Endodermal cell (in vitro differentiated cells): Measurements from ENCODE around the gene CHRDL2. TPM values are rescaled to one million over a fixed set of nuclear protein-coding genes. Genes with fewer than 3 reads are reported as not detected.

ENCODE experiments used
- DNase-seq: peaks from one replicate; pipeline ENCODE4 v3.0.0-alpha.2; 2017
- H3K27ac ChIP-seq: 2 replicates; pipeline ENCODE4 v1.5.1; 2013; ENCODE audit warnings: mild to moderate bottlenecking, low read depth, low read length, moderate library complexity
- H3K27me3 ChIP-seq: 2 replicates; pipeline ENCODE4 v1.6.1; 2013; ENCODE audit warnings: mild to moderate bottlenecking, low read length, moderate library complexity; ENCODE audit not compliant: insufficient read depth, control insufficient read depth, poor library complexity, severe bottlenecking
- H3K36me3 ChIP-seq: 2 replicates; pipeline ENCODE4 v1.7.0; 2013; ENCODE audit warnings: mild to moderate bottlenecking, low read length, moderate library complexity; ENCODE audit not compliant: control insufficient read depth, insufficient read depth
- H3K4me1 ChIP-seq: one replicate; pipeline ENCODE4 v1.7.0; 2013; ENCODE audit warnings: low read length; ENCODE audit not compliant: control insufficient read depth, insufficient read depth
- H3K4me3 ChIP-seq: 2 replicates; pipeline ENCODE4 v1.5.1; 2013; ENCODE audit warnings: mild to moderate bottlenecking, low read length, moderate library complexity
- H3K9ac ChIP-seq: 2 replicates; pipeline ENCODE4 v1.6.1; 2013; ENCODE audit warnings: mild to moderate bottlenecking, low read length, moderate library complexity; ENCODE audit not compliant: poor library complexity, severe bottlenecking; ENCODE audit errors: extremely low read depth
- H3K9me3 ChIP-seq: 2 replicates; pipeline ENCODE4 v1.6.1; 2013; ENCODE audit warnings: mild to moderate bottlenecking, low read length, moderate library complexity; ENCODE audit not compliant: control insufficient read depth
- H3K27ac Mint-ChIP-seq: 2 replicates; pipeline ENCODE4 v1.8.0; 2020; ENCODE audit warnings: mixed read lengths
- H3K27me3 Mint-ChIP-seq: 2 replicates; pipeline ENCODE4 v1.8.0; 2021; ENCODE audit warnings: mild to moderate bottlenecking, mixed read lengths; ENCODE audit not compliant: insufficient read depth
- H3K36me3 Mint-ChIP-seq: 2 replicates; pipeline ENCODE4 v1.8.0; 2020; ENCODE audit warnings: low read depth, mixed read lengths
- H3K4me1 Mint-ChIP-seq: 2 replicates; pipeline ENCODE4 v1.8.0; 2020; ENCODE audit warnings: mixed read lengths
- H3K4me3 Mint-ChIP-seq: 2 replicates; pipeline ENCODE4 v1.8.0; 2020; ENCODE audit warnings: mild to moderate bottlenecking, moderate library complexity, mixed read lengths
- H3K9me3 Mint-ChIP-seq: 2 replicates; pipeline ENCODE4 v1.8.0; 2020; ENCODE audit warnings: mild to moderate bottlenecking, mixed read lengths
- CTCF ChIP-seq: fragments of 200-600 bp; sonication (generic); conservative IDR thresholded peaks from 2 replicates; pipeline ENCODE4 v1.5.0; 2021; ENCODE audit warnings: antibody characterized with exemption, mild to moderate bottlenecking
- WGBS, 2 experiments: methylation state at CpG; one replicate each; pipeline versions ENCODE4 v1.1.5 to v1.1.7; 2013; ENCODE audit warnings: missing lambda C conversion rate in 2 of 2, mixed read lengths in 1 of 2; ENCODE audit not compliant: insufficient coverage in 1 of 2, insufficient read length in 1 of 2; 5-methylcytosine and 5-hydroxymethylcytosine counted together
- total RNA-seq, 2 donors: library from RNA; stranded (reverse); fragmentation: NEBNext Ultra II Directional in 1 of 2; extraction: Animal tissue kit (Norgen Biotek cat#: 25700) in 1 of 2; gene quantifications; 2 replicates in 1 of 2; 3 replicates in 1 of 2; pipeline ENCODE4 v1.2.1, GENCODE V29; 2021

CHRDL2 gene
- total RNA-seq, 2 donors from 2014 or later: 0.44 to 1.2 TPM

GRCh38 chr11:74691755-74692154 lies 39.5 kb downstream of the CHRDL2 start:
- 80 to 91% methylated on average over 2 to 4 of the region's 4 CpGs for WGBS, 2 experiments
- H3K4me3 Mint-ChIP-seq: no peak overlapping the region

GRCh38 chr11:74689666-74690065 lies 41.6 kb downstream of the CHRDL2 start:
- DNase-seq: no peak
- 96% methylated on average over 4 of the region's 4 CpGs for WGBS, 2 experiments
- Histone ChIP-seq H3K4me3 (no peak overlapping the region), H3K27ac (no peak overlapping the region), H3K4me1 (no peaks in the 10 kb centered on the region), H3K36me3 (no peaks in the 10 kb centered on the region), H3K9me3 (no peaks in the 10 kb centered on the region), H3K27me3 (no peaks in the 10 kb centered on the region), H3K9ac (no peak overlapping the region)
- Mint-ChIP-seq H3K36me3 (no peaks in the 10 kb centered on the region), H3K4me1 (no peaks in the 10 kb centered on the region), H3K4me3 (no peak overlapping the region), H3K27ac (no peak overlapping the region), H3K9me3 (no peaks in the 10 kb centered on the region), H3K27me3 (no peaks in the 10 kb centered on the region)
- TF ChIP-seq CTCF: no peak

More at GRCh38 chr11:74691755-74692154, 39.5 kb downstream of the CHRDL2 start:
- no peaks in the 10 kb centered on the region for H3K36me3 Mint-ChIP-seq
- H3K4me1 Mint-ChIP-seq: peaks cover 6% of the 10 kb centered on the region
- H3K4me1 ChIP-seq: peaks cover 5% of the 10 kb centered on the region
- no peaks in the 10 kb centered on the region for H3K36me3 ChIP-seq
- no peak overlapping the region for H3K4me3 ChIP-seq
- H3K27me3 ChIP-seq: no peaks in the 10 kb centered on the region
- H3K9me3 Mint-ChIP-seq: no peaks in the 10 kb centered on the region
- DNase-seq: no peak
- TF ChIP-seq CTCF: no peak
- no peak overlapping the region for H3K27ac Mint-ChIP-seq
- H3K9ac ChIP-seq: no peak overlapping the region
- H3K9me3 ChIP-seq: no peaks in the 10 kb centered on the region
- no peak overlapping the region for H3K27ac ChIP-seq
- no peaks in the 10 kb centered on the region for H3K27me3 Mint-ChIP-seq

- 73 to 79% methylated on average over 4 to 6 of the region's 6 CpGs for WGBS, 2 experiments
- Histone ChIP-seq H3K27ac (no peak overlapping the region), H3K27me3 (peaks cover 13% of the 10 kb centered on the region), H3K4me1 (no peaks in the 10 kb centered on the region), H3K36me3 (no peaks in the 10 kb centered on the region), H3K9me3 (no peaks in the 10 kb centered on the region), H3K4me3 (no peak overlapping the region), H3K9ac (no peak overlapping the region)
- H3K4me3 Mint-ChIP-seq: no peak overlapping the region
- no peak overlapping the region for H3K27ac Mint-ChIP-seq
- H3K27me3 Mint-ChIP-seq: peaks cover 6% of the 10 kb centered on the region
- H3K9me3 Mint-ChIP-seq: no peaks in the 10 kb centered on the region
- DNase-seq: no peak
- H3K36me3 Mint-ChIP-seq: no peaks in the 10 kb centered on the region
- TF ChIP-seq CTCF: no peak
- H3K4me1 Mint-ChIP-seq: no peaks in the 10 kb centered on the region
Observed at GRCh38 chr11:74687237-74688023, 43.8 kb downstream of the CHRDL2 start.
